Measurements from ENCODE around the gene FAM118A. TPM values are rescaled to one million over a fixed set of nuclear protein-coding genes. Genes with fewer than 3 reads are reported as not detected.

The FAM118A gene
- total and polyA plus RNA-seq, 11 donors = 4.0 to 46.8 (median 15.0) TPM

GRCh38 chr22:45381348-45381747 is 71.6 kb downstream of the FAM118A start:
- Histone ChIP-seq H3K27me3 (peaks cover 0 to 6% (median 0%) of the 10 kb centered on the region in 9 donors), H3K9me3 (no peaks in the 10 kb centered on the region), H3K4me1 (peaks cover 0 to 9% (median 0%) of the 10 kb centered on the region in 12 donors), H3K27ac (no peak overlapping the region), H3K4me3 (no peak overlapping the region), H3K36me3 (no peaks in the 10 kb centered on the region)
- DNase-seq (no peak), ATAC-seq (no peak)
- 87 to 100% (median 93%) methylated on average over 2 of the region's 2 CpGs for WGBS, 4 donors
- intact Hi-C loops (cut with DNase I) = loop anchor here in 1 of 10 donors (10.0 kb wide), 1 partner anchor 327 kb away; no protein-coding TSS in a partner anchor
- TF ChIP-seq CTCF (IDR thresholded peaks at IDR 0.05) = no peak
- TF ChIP-seq POLR2A (IDR thresholded peaks at IDR 0.05) = no peak

GRCh38 chr22:45389546-45389945 is 79.8 kb downstream of the FAM118A start:
- H3K36me3 ChIP-seq = no peaks in the 10 kb centered on the region
- no peaks in the 10 kb centered on the region for H3K9me3 ChIP-seq
- H3K27me3 ChIP-seq = peaks cover 0 to 10% (median 0%) of the 10 kb centered on the region in 9 donors
- ATAC-seq = no peak
- no peak for DNase-seq
- H3K4me3 ChIP-seq = no peak overlapping the region
- WGBS, 4 donors = 84 to 91% (median 85%) methylated on average over 3 of the region's 3 CpGs
- intact Hi-C loops (cut with DNase I) = loop anchor here in 1 of 10 donors (10.0 kb wide), 1 partner anchor 335 kb away; no protein-coding TSS in a partner anchor
- H3K4me1 ChIP-seq = no peaks in the 10 kb centered on the region
- no peak for TF ChIP-seq POLR2A (IDR thresholded peaks at IDR 0.05)
- no peak for TF ChIP-seq CTCF (IDR thresholded peaks at IDR 0.05)
- H3K27ac ChIP-seq = no peak overlapping the region

Other genes with a start within 250 kb of the FAM118A start
- gene NUP50, start 146.0 kb upstream of the FAM118A start, total RNA-seq = 10 to 100 TPM; 11.7 to 42.6 (median 14.4) TPM
- 10 to 100 TPM in 1 of 2 donors, 1 to 10 TPM in 1; 5.8 to 10.5 TPM for gene NUP50, start 146.0 kb upstream of the FAM118A start, polyA plus RNA-seq
- gene KIAA0930, start 69.0 kb upstream of the FAM118A start, total RNA-seq = 10 to 100 TPM; 14.7 to 67.1 (median 18.7) TPM
- gene KIAA0930, start 69.0 kb upstream of the FAM118A start, polyA plus RNA-seq = 10 to 100 TPM in 1 of 2 donors, 1 to 10 TPM in 1; 8.5 to 25.1 TPM
- gene UPK3A, start 25.0 kb upstream of the FAM118A start, total RNA-seq = under 1 TPM in 2 of 9 donors, not detected in 7; 0.34 to 0.45 TPM
- under 1 TPM in 1 of 2 donors, not detected in 1; 0.15 TPM for gene UPK3A, start 25.0 kb upstream of the FAM118A start, polyA plus RNA-seq
- gene SMC1B, start 103.7 kb downstream of the FAM118A start, total RNA-seq = not detected
- gene SMC1B, start 103.7 kb downstream of the FAM118A start, polyA plus RNA-seq = not detected
- 1 to 10 TPM in 1 of 9 donors, not detected in 8; 1.0 TPM for gene RIBC2, start 103.8 kb downstream of the FAM118A start, total RNA-seq
- gene RIBC2, start 103.8 kb downstream of the FAM118A start, polyA plus RNA-seq = under 1 TPM in 1 of 2 donors, not detected in 1; 0.07 TPM
- 100 to 1,000 TPM in 1 of 9 donors, 10 to 100 TPM in 8; 30.0 to 239 (median 50.3) TPM for gene FBLN1, start 192.9 kb downstream of the FAM118A start, total RNA-seq
- 10 to 100 TPM; 22.4 to 36.8 TPM for gene FBLN1, start 192.9 kb downstream of the FAM118A start, polyA plus RNA-seq